Peyer's patch (tissue), 4 donors: ENCODE data around the gene DCLK1. TPM values are rescaled to one million over a fixed set of nuclear protein-coding genes. Genes with fewer than 3 reads are reported as not detected.

Experiments
- DNase-seq, 3 donors: peaks; one replicate each; pipeline ENCODE4 v3.0.0-alpha.2; 2017 to 2019
- H3K27ac ChIP-seq, 4 donors: fragments of 200-600 bp; sonication (generic); one replicate each; pipeline ENCODE4 v1.5.1; 2016 to 2019
- H3K27me3 ChIP-seq, 2 donors: fragments of 200-600 bp; sonication (generic); one replicate each; pipeline ENCODE4 v1.5.1; 2019
- H3K36me3 ChIP-seq, 3 donors: fragments of 200-600 bp; sonication (generic); one replicate each; pipeline ENCODE4 v1.5.1; 2016 to 2019
- H3K4me1 ChIP-seq, 4 donors: fragments of 200-600 bp; sonication (generic); one replicate each; pipeline ENCODE4 v1.5.1; 2016 to 2019
- H3K4me3 ChIP-seq, 4 donors: fragments of 200-600 bp; sonication (generic); 1 replicate in 3 of 4; 2 replicates in 1 of 4; pipeline ENCODE4 v1.5.1; 2016 to 2019; ENCODE audit warnings: mild to moderate bottlenecking in 1 of 4
- H3K9me3 ChIP-seq, 4 donors: fragments of 200-600 bp; sonication (generic); one replicate each; pipeline ENCODE4 v1.5.1; 2016 to 2019; ENCODE audit warnings: mild to moderate bottlenecking in 1 of 4
- CTCF ChIP-seq, 6 experiments: fragments of 450-650 bp in 4 of 6; fragments of 200-600 bp in 2 of 6; sonication (generic) in 1 of 6; IDR thresholded peaks; one replicate each; pipeline ENCODE4 v1.5.1; 2017 to 2019; ENCODE audit warnings: antibody characterized with exemption in 6 of 6, mild to moderate bottlenecking in 3 of 6, moderate library complexity in 1 of 6
- POLR2A ChIP-seq, 2 donors: fragments of 450-650 bp; IDR thresholded peaks; one replicate each; pipeline ENCODE4 v1.5.1; 2017; ENCODE audit warnings: antibody characterized with exemption in 2 of 2, mild to moderate bottlenecking in 2 of 2, moderate library complexity in 2 of 2
- total RNA-seq, 4 donors: library from RNA; depleted of rRNA; stranded (reverse); fragments of >200 nt; gene quantifications; one replicate each; pipeline ENCODE4 v1.1.0, GENCODE V29; 2016

The DCLK1 gene
- total RNA-seq, 4 donors from 2014 or later: 3.7 to 23.1 (median 9.1) TPM

GRCh38 chr13:35964011-35964862 lies 166.9 kb downstream of the DCLK1 start:
- no peak for TF ChIP-seq POLR2A (IDR thresholded peaks at IDR 0.05)
- TF ChIP-seq CTCF (IDR thresholded peaks at IDR 0.05): no peak
- Histone ChIP-seq H3K4me1 (no peaks in the 10 kb centered on the region), H3K27ac (no peak overlapping the region), H3K36me3 (no peaks in the 10 kb centered on the region), H3K4me3 (no peak overlapping the region), H3K27me3 (no peaks in the 10 kb centered on the region), H3K9me3 (peaks cover 0 to 3% (median 0%) of the 10 kb centered on the region in 4 donors)
- no peak for DNase-seq

GRCh38 chr13:35961461-35962220 lies 169.5 kb downstream of the DCLK1 start:
- Histone ChIP-seq H3K9me3 (peaks cover 0 to 3% (median 0%) of the 10 kb centered on the region in 4 donors), H3K27ac (no peak overlapping the region), H3K4me3 (no peak overlapping the region), H3K36me3 (no peaks in the 10 kb centered on the region), H3K4me1 (no peaks in the 10 kb centered on the region), H3K27me3 (no peaks in the 10 kb centered on the region)
- no peak for DNase-seq
- no peak for TF ChIP-seq POLR2A (IDR thresholded peaks at IDR 0.05)
- TF ChIP-seq CTCF (IDR thresholded peaks at IDR 0.05): no peak

- H3K27ac ChIP-seq: no peak overlapping the region
- H3K27me3 ChIP-seq: no peaks in the 10 kb centered on the region
- H3K4me1 ChIP-seq: no peaks in the 10 kb centered on the region
- no peak for DNase-seq
- no peaks in the 10 kb centered on the region for H3K36me3 ChIP-seq
- no peak for TF ChIP-seq CTCF (IDR thresholded peaks at IDR 0.05)
- TF ChIP-seq POLR2A (IDR thresholded peaks at IDR 0.05): no peak
- no peak overlapping the region for H3K4me3 ChIP-seq
- peaks cover 0 to 3% (median 0%) of the 10 kb centered on the region in 4 donors for H3K9me3 ChIP-seq
These were observed 170.2 kb downstream of the DCLK1 start for GRCh38 chr13:35961002-35961401.

GRCh38 chr13:35957996-35958395 lies 173.2 kb downstream of the DCLK1 start:
- Histone ChIP-seq H3K9me3 (peaks cover 0 to 3% (median 0%) of the 10 kb centered on the region in 4 donors), H3K4me1 (peaks cover 0 to 7% (median 0%) of the 10 kb centered on the region in 4 donors), H3K36me3 (no peaks in the 10 kb centered on the region), H3K27ac (no peak overlapping the region), H3K4me3 (no peak overlapping the region), H3K27me3 (no peaks in the 10 kb centered on the region)
- TF ChIP-seq CTCF (IDR thresholded peaks at IDR 0.05) (no peak), POLR2A (IDR thresholded peaks at IDR 0.05) (no peak)
- no peak for DNase-seq

- Histone ChIP-seq H3K36me3 (no peaks in the 10 kb centered on the region), H3K9me3 (peaks cover 0 to under 1% (median 0%) of the 10 kb centered on the region in 4 donors), H3K4me3 (no peak overlapping the region), H3K27ac (peak overlapping the region in 1 of 4 donors; percentile 5), H3K4me1 (peaks cover 0 to 7% (median 0%) of the 10 kb centered on the region in 4 donors), H3K27me3 (no peaks in the 10 kb centered on the region)
- TF ChIP-seq POLR2A (IDR thresholded peaks at IDR 0.05): no peak
- no peak for TF ChIP-seq CTCF (IDR thresholded peaks at IDR 0.05)
- no peak for DNase-seq
These were observed 173.9 kb downstream of the DCLK1 start for GRCh38 chr13:35957241-35957731.
